ENCODE data around the gene LRRFIP1. TPM values are rescaled to one million over a fixed set of nuclear protein-coding genes. Genes with fewer than 3 reads are reported as not detected.

The LRRFIP1 gene
- total and polyA plus RNA-seq, 2 of the 13 experiments (the other 11 are each of a cell fraction or from before 2014, with no cell fraction given), result 15.9 to 40.5 TPM

DNA sequence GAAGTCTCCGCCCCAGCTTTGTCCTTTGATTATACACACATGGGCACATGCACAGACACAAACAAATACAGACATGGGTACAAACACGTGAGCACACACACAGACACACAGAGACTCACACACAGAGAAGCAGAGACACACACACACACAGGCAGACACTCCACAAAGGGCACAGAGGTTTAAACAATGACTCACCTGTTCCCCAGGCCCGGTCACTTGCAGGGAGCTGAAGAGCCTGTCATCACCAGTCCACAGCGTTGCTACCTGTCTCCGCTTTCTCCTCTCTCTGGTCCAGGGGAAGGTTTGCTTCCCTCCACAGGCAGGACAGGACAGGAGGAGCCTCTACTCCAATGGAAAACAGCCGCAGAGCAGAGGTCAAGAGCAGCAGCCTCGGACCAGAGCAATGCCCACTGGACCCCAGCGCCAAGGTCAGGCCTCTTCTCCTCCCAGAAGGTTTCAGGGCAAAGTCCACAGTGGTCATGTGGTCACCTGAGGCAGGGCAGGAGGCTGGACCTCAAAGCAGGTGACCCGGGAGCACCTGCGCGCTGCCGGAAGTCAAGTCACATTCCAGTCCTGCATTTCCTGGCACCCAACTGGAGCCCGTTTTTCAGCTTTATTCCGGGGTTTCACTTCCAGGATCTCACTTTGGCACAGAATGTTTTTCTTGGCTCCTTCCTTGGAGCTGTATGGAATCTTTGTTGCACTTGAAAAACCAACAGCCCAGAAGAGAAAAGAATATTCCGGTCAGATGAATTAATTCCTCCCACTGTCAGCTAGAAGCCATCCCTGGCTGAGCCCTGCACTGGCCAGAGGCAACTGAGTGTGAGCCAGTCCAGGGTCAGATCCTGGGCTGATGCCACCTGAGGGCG, 36.9 kb upstream of the LRRFIP1 start, which contains the start of gene RAB17 (continued):
- TF ChIP-seq, protein P1, sequence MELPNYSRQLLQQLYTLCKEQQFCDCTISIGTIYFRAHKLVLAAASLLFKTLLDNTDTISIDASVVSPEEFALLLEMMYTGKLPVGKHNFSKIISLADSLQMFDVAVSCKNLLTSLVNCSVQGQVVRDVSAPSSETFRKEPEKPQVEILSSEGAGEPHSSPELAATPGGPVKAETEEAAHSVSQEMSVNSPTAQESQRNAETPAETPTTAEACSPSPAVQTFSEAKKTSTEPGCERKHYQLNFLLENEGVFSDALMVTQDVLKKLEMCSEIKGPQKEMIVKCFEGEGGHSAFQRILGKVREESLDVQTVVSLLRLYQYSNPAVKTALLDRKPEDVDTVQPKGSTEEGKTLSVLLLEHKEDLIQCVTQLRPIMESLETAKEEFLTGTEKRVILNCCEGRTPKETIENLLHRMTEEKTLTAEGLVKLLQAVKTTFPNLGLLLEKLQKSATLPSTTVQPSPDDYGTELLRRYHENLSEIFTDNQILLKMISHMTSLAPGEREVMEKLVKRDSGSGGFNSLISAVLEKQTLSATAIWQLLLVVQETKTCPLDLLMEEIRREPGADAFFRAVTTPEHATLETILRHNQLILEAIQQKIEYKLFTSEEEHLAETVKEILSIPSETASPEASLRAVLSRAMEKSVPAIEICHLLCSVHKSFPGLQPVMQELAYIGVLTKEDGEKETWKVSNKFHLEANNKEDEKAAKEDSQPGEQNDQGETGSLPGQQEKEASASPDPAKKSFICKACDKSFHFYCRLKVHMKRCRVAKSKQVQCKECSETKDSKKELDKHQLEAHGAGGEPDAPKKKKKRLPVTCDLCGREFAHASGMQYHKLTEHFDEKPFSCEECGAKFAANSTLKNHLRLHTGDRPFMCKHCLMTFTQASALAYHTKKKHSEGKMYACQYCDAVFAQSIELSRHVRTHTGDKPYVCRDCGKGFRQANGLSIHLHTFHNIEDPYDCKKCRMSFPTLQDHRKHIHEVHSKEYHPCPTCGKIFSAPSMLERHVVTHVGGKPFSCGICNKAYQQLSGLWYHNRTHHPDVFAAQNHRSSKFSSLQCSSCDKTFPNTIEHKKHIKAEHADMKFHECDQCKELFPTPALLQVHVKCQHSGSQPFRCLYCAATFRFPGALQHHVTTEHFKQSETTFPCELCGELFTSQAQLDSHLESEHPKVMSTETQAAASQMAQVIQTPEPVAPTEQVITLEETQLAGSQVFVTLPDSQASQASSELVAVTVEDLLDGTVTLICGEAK (IDR thresholded peaks at IDR 0.05), result no peak
- TF ChIP-seq, protein P1 (CRISPR knock-in tag; IDR thresholded peaks at IDR 0.05), result peak; percentile 85
- TF ChIP-seq ZKSCAN1 (IDR thresholded peaks at IDR 0.05; ENCODE audit: low read length) (no peak), ARID4A (CRISPR knock-in tag; IDR thresholded peaks at IDR 0.05; ENCODE audit: borderline replicate concordance) (peak; percentile 93; the same call in 1 of the 2 replicates), MAZ (IDR thresholded peaks at IDR 0.05; ENCODE audit: borderline replicate concordance, low read depth, low read length) (0 out of 2 replicates have a peak, but pooled peaks have one; percentile 47), MAZ (CRISPR knock-in tag; IDR thresholded peaks at IDR 0.05; ENCODE audit: low read depth) (peak; percentile 84), THYN1 (CRISPR knock-in tag; IDR thresholded peaks at IDR 0.05; ENCODE audit: borderline replicate concordance, low read depth) (no peak), FOXJ3 (CRISPR knock-in tag; IDR thresholded peaks at IDR 0.05; ENCODE audit: borderline replicate concordance) (peak; percentile 52; the same call in 1 of the 2 replicates), ATM (IDR thresholded peaks at IDR 0.05; ENCODE audit: borderline replicate concordance) (no peak), ARNTL (CRISPR knock-in tag; IDR thresholded peaks at IDR 0.05) (peak; percentile 98), MATR3 (CRISPR knock-in tag; IDR thresholded peaks at IDR 0.05) (no peak)
- TF ChIP-seq, protein P2, sequence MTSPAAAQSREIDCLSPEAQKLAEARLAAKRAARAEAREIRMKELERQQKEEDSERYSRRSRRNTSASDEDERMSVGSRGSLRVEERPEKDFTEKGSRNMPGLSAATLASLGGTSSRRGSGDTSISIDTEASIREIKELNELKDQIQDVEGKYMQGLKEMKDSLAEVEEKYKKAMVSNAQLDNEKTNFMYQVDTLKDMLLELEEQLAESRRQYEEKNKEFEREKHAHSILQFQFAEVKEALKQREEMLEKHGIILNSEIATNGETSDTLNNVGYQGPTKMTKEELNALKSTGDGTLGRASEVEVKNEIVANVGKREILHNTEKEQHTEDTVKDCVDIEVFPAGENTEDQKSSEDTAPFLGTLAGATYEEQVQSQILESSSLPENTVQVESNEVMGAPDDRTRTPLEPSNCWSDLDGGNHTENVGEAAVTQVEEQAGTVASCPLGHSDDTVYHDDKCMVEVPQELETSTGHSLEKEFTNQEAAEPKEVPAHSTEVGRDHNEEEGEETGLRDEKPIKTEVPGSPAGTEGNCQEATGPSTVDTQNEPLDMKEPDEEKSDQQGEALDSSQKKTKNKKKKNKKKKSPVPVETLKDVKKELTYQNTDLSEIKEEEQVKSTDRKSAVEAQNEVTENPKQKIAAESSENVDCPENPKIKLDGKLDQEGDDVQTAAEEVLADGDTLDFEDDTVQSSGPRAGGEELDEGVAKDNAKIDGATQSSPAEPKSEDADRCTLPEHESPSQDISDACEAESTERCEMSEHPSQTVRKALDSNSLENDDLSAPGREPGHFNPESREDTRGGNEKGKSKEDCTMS (CRISPR knock-in tag; conservative IDR thresholded peaks at IDR 0.05), result no peak

Data from HepG2 (cell line).